CD4-positive, alpha-beta T cell treated with Interleukin-1 beta for 1 hour (primary cell): ENCODE results near the gene RDH5.
A peak's percentile ranks its signal among the peaks of the same experiment; 100 is the strongest.

ENCODE experiments used
- DNase-seq, 2 donors: peaks; one replicate each; pipeline ENCODE4 v3.0.0-alpha.2; 2020 to 2022

RDH5 gene

GRCh38 chr12:55720071-55720564, at the start of gene RDH5:
Gene RDH5 (plus strand): TSS chr12:55720393. CDS start chr12:55721185, 792 bp downstream.
- no peak for DNase-seq

- no peak for DNase-seq
Measured at GRCh38 chr12:55671746-55672145, 48.4 kb upstream of the RDH5 start.

GRCh38 chr12:55673638-55674037, 46.6 kb upstream of the RDH5 start:
- no peak for DNase-seq

GRCh38 chr12:55675666-55676065, 44.5 kb upstream of the RDH5 start:
- DNase-seq = peak in 1 of 2 donors; percentile 19

- DNase-seq = no peak
Measured at GRCh38 chr12:55676707-55677106, 43.5 kb upstream of the RDH5 start.

- no peak for DNase-seq
Measured at GRCh38 chr12:55679691-55680090, 40.5 kb upstream of the RDH5 start.

- DNase-seq = no peak
Measured at GRCh38 chr12:55681142-55682077, 38.8 kb upstream of the RDH5 start.

- DNase-seq = no peak
Measured at GRCh38 chr12:55682087-55682796, 38.0 kb upstream of the RDH5 start.

- DNase-seq = no peak
Measured at GRCh38 chr12:55683676-55684075, 36.5 kb upstream of the RDH5 start.

GRCh38 chr12:55684761-55685370, 35.3 kb upstream of the RDH5 start:
- DNase-seq = no peak

- no peak for DNase-seq
Measured at GRCh38 chr12:55685671-55686070, 34.5 kb upstream of the RDH5 start.

- no peak for DNase-seq
Measured at GRCh38 chr12:55686366-55687010, 33.7 kb upstream of the RDH5 start.

- DNase-seq = no peak
Measured at GRCh38 chr12:55687746-55688145, 32.4 kb upstream of the RDH5 start.

GRCh38 chr12:55688716-55689655, 31.2 kb upstream of the RDH5 start:
- DNase-seq = no peak

- DNase-seq = no peak
Measured at GRCh38 chr12:55692631-55693322, 27.4 kb upstream of the RDH5 start.

- no peak for DNase-seq
Measured at GRCh38 chr12:55693323-55694187, 26.6 kb upstream of the RDH5 start.

GRCh38 chr12:55694188-55694515, 26.0 kb upstream of the RDH5 start:
- no peak for DNase-seq

- no peak for DNase-seq
Measured at GRCh38 chr12:55694651-55695050, 25.5 kb upstream of the RDH5 start.

- no peak for DNase-seq
Measured at GRCh38 chr12:55695349-55695748, 24.8 kb upstream of the RDH5 start.

- DNase-seq = no peak
Measured at GRCh38 chr12:55696141-55696540, 24.1 kb upstream of the RDH5 start.
